Measurements from ENCODE around the gene TCERG1L.
"Not testable (repeated sequence)": the region's sequence is repeated elsewhere in the genome, so short reads cannot be mapped to it uniquely, and the experiment has no call there.

Gene TCERG1L

GRCh38 chr10:131184503-131184902 lies 127.0 kb downstream of the TCERG1L start:
- no peak for DNase-seq (ENCODE audit: low spot score)

DNA sequence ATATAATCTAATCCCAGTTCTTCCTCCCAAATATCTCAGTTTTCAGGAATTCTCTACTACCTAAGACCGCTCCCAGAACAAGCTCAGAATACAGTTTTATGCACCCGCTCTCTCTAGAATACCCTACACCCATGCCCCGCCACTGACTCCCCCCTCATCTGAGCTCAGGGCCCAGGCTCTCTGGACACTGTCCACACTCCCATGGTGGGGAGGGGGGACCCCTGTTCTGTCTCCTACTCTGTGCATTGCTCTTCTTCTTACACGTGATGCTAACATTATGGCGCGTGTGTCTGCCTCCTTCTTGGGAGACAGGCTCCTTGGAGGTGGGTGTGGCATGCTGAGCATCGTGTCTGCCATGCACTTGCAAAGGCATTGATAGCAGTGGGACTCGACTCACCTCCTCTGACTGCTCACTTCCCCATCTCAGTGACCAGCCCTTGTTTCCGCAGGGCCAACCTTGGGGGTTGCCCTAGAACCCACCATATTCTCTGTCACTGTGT lies 127.9 kb downstream of the TCERG1L start:
- no peak for DNase-seq (ENCODE audit: low spot score)

- DNase-seq (ENCODE audit: low spot score) = no peak
These were observed 130.1 kb downstream of the TCERG1L start for GRCh38 chr10:131181456-131181855.

GRCh38 chr10:131180740-131181415 lies 130.6 kb downstream of the TCERG1L start:
- no peak for DNase-seq (ENCODE audit: low spot score)

DNA sequence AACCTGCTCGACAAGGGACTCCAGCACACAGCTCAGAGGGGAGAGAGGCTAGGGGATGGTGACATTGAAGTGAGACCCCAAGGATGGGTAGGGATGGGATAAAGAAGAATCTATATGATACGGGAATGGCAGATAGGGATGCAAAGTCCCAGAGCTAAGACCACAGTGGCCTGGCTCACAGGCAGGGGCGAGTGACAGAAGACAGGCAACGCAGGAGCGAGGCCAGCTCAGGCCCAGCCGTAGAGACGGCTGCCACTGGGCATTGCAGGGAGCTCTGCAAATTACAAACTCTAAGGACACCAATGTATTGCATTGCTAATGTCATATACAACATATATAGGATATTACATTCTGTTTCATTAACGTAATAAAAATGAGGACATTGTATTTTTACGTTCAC lies 131.4 kb downstream of the TCERG1L start:
- DNase-seq (ENCODE audit: low spot score) = no peak

GRCh38 chr10:131179361-131179760 lies 132.2 kb downstream of the TCERG1L start:
- no peak for DNase-seq (ENCODE audit: low spot score)

DNA sequence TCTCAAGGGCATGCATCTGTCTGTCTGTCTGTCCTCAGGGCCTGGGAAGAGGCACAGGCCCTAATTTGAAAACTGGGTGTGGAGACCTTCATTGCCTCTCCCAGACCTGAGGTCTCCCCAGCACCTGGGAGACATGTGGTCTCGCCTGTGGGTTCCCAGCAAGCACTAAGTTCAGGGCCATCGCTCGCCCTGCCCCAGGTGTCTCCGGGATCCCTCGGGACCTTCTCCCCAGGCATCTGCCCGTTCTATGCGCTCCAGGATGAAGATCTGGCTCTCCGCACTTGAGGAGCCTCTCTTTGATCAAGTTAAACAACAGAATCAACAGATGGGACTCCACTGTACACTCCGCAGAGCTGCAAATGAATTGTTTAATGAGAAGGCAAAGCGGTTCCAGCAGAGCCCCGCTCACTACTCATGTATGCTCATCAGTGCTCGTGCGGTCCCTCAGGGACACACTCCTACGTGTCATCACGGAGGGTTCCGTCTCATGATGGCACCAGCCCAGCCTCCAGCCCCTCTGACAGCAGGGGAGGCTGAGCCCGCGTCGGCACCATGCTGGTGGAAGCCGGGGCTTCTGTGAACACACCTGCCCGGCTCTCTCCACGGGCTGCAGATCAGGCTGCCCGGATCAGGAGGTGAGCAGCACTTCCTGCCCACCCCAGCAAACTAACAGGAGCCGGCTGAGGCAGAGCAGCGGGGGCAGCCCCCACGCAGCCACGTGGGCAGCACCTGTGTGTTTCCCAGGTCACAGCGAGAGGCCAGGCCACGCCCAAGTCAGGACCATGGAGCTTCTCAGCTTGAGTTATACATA lies 132.8 kb downstream of the TCERG1L start:
- DNase-seq (ENCODE audit: low spot score) = no peak

DNA sequence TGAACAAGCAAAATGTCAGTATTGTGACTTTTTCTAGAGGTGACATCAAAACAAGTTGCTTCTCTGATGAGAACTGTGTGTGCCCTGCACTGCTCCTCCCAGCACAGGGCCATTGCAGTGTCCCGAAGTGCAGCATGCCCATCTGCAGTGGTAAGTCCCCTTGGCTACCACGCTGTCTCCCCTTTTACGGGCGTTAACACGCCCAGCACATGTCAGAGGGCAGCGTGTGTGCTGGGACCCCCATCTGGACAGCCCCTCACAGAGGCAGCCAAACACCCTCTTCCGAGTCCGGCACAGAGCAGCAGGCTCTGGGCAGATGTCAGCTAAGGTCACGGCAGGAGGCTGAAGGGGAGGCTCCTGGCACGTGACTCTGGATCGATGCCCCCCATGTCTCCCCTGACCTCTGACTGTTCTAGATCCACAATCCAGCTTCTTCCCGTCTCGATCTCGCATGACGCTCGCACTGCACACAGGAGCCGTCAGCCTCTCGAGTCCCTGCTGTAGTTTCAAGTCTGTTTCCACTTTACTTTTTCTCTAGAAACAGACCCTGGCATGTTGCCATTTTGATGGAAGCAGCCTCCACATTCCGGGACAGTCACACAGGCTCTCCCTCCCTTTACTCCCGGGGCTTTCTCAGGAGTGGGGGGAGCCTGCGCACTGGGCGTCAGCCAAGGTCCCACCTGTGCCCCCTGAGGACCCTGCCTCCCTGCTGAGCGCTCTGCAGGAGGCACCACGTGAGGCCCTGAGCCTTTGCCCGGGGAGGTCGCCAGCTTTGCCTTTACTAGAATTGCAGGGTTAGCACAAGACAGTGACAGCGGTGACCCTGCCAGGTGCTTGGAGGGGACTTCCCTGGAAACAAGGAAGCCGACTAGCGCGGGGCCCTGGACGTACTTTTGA lies 133.8 kb downstream of the TCERG1L start:
- no peak for DNase-seq (ENCODE audit: low spot score)

GRCh38 chr10:131176907-131177306 lies 134.6 kb downstream of the TCERG1L start:
- DNase-seq (ENCODE audit: low spot score) = no peak

DNA sequence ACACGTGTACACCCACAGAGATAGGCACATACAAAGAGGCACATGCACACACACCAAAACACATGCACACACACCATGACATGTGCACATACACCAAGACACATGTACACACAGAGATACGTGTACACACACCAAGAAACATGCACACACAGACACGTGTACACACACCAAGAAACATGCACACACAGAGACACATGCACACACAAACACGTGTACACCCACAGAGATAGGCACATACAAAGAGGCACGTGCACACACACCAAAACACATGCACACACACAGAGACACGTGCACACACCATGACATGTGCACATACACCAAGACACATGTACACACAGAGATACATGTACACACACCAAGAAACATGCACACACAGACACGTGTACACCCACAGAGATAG lies 135.2 kb downstream of the TCERG1L start:
- not testable (repeated sequence) for DNase-seq (ENCODE audit: low spot score)

DNA sequence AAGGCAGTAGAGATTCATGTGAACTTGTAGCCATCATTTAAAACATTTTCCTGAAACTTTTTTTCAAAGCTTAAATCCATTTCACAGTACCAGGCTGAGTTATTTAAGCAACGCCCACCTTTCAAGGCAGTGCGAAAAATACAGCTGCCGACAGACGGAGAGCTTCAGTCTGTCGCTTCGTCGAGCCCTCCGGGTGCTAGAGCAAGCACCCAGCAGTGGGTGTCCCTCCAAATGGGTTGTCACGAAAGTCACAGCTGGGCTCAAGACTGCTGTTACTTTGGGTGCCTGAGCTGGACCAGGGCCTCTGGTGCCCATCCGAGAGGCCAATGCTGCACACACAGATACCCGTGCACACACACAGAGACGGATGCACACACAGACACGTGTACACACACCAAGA lies 135.6 kb downstream of the TCERG1L start:
- DNase-seq (ENCODE audit: low spot score) = no peak

DNA sequence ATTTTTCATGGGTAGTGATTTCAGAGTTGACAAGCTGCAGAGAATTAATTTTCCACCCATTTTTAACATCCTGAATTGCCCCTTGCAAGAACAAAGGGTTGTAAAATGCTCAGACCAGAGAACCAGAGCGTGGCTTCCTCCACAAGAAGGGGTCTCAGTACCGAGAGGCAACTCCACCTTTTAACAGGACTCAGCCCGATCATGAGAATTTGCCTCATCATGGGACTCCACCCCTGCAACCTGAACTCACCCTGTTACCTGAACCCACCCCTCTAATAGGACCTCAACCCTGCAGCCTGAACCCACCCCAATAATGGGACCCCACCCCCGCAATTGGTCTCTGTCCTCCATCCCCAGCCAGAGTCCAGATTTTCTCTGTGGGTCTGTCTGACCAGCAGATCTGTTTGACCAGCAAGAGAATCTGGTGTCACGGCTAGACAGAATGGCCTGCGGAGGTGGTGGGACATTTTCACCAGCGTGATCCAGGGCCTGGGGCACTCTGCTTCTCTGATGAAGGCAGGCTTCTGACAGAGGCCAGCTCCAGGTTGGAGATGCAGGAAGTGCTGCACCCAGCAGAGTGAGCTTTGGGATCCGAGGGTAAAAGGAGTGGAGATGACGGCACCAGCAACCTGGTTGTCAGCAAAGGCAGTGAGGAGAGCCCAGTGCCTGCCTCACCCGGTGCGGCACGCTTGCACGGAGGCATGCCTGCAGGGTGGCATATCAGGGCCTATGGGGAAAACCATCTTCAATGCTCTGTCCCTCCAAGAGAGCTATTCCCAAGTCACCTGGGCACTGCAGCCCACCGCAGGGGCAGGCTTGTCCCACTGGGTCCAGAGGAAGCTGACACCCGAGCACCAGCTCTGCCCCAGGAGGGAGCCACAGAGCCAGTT lies 136.6 kb downstream of the TCERG1L start:
- DNase-seq (ENCODE audit: low spot score) = no peak

GRCh38 chr10:131174211-131174565 lies 137.3 kb downstream of the TCERG1L start:
- no peak for DNase-seq (ENCODE audit: low spot score)

DNA sequence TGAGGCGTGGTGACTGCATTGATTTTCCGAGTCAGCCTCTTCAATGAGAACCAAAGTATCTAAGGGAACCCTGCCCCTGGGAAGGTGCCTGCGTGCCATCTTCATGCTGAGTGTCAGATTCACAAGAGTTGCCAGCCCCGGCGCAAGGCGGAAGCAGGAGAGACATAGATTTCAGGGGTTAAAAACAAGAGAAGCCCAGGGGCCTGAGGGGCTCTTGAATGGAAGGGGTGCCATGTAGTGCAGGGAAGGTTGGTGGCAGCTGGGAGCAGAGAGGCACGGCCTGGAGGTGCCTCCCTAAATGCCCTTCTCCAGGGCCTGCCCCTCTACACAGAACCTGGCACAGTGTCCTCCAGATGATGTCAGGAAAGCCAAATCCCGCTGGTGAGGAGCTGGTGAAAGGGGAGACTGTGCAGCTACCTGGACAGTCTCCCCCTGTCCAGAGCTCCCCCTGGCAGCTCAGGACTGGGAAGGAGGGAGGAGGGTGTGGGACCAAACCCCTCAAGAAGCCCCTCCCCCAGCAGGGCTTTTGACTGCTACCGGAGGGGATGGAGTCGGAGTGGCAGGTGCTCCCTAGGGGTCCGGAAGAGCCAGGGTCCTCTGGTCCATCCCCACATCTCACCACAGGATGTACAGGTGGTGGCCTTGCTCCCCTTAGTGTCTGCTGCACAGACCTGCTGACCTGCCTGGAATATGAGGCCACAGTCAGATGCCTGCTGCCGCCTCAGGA lies 137.9 kb downstream of the TCERG1L start:
- DNase-seq (ENCODE audit: low spot score) = no peak

DNA sequence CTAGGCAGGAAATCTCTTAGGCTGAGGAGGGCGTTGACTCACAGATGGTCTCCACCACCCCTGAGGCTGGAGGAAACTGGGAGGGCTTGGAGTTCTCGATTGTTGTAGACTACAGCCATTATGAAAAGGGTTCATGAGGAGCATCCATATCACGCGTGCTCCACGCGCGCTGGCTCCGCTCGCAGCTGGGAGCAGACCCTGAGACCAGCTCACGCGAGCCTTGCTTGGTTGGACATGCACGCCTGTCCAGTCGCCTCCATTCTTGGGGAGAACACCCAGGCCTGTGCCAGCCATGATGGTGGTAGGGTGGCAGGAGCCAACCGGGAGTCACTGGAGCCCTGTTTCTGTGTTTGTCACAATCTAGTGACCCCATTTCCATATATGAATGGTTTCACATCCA lies 139.1 kb downstream of the TCERG1L start:
- no peak for DNase-seq (ENCODE audit: low spot score)

GRCh38 chr10:131169146-131169545 lies 142.4 kb downstream of the TCERG1L start:
- DNase-seq (ENCODE audit: low spot score) = no peak

GRCh38 chr10:131168238-131168875 lies 143.2 kb downstream of the TCERG1L start:
- DNase-seq (ENCODE audit: low spot score) = no peak

DNA sequence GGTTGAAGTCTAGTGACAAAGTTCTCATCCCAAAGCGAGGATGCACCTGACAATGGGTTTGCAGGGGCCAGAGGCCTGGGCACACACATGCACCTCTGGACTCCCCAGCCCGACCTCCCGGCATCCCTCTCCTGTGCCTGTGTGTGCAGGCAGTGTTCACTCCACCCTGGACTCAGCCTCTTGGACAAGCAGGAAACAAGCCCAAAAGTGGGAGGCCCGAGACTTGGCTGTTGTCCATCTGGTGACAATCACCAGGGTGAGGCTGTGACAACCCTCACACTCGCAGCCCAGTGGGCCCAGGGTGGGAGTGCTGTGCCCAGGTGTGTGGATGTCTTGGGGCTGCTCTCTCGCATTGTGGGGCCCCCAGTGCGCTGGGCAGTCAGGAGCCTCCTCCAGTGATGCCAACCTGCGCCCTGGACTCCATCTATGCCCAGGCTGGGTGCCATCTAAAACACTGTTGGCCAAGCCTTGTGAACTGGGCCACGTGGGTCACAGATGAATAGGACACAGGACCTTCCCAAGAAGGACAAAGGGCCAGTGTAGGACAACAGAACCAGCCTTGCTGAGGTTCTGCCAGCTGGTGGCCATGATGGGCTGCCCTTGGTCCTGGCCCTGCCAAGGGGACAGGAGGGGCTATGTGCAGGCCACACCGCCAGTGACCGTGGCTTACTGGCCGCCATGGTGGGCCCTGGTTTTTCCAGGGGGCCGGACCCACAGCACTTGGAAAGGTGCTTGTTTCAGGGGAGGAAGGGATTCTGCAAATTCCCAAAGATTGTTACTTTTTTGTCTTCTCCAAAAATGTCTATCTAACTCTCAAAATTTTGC lies 144.3 kb downstream of the TCERG1L start:
- no peak for DNase-seq (ENCODE audit: low spot score)

DNA sequence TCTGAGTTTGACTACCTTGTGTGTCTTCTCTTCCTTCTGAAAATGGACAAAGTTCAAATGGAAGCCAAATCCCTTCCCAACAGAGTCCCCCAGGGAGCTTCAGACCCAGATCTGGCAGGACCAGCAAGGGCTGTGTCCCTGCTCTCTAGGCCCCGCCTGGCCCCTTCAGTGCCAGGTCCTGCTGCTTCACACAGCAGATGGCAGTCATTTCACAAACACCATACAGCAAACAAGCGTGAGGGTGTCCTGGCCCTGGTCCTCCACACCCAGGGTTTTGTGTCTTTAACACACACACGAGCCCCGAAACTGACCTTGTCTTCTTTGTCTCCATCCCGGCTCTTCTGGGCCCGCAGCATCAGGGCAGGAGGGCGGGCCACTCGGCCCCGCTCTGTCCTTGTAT lies 145.0 kb downstream of the TCERG1L start:
- DNase-seq (ENCODE audit: low spot score) = no peak
